Measurements from ENCODE around the gene EPSTI1.
"Not testable (repeated sequence)": the region's sequence is repeated elsewhere in the genome, so short reads cannot be mapped to it uniquely, and the experiment has no call there.

The EPSTI1 gene

GRCh38 chr13:43005460-43006236 is 13.6 kb upstream of the EPSTI1 start:
- FAIRE-seq = no peak

GRCh38 chr13:43003729-43004128 is 11.7 kb upstream of the EPSTI1 start:
- no peak for FAIRE-seq

- no peak for FAIRE-seq
These were observed 11.0 kb upstream of the EPSTI1 start for GRCh38 chr13:43003010-43003409.

DNA sequence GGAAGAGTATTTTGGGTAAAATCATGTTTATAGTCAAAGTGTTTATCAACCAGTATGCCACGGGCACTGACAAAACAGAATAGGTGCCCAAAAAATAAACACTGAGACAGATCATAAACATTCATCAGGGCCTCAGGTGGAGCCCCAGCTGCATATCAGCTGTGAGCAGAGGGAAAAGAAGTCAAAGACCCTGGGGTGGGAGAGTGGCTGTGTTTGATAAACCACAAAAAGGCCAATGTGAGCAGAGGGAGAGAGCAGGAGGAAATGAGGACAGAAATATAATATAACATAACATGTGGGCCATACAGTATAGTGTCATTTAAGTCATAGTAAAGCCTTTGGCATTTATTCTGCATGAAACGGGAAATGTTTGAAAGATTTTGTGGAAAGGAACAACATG is 10.0 kb upstream of the EPSTI1 start:
- no peak for FAIRE-seq

GRCh38 chr13:43000676-43001075 is 8.6 kb upstream of the EPSTI1 start:
- FAIRE-seq = no peak

- no peak for FAIRE-seq
These were observed 7.5 kb upstream of the EPSTI1 start for GRCh38 chr13:42999491-42999890.

DNA sequence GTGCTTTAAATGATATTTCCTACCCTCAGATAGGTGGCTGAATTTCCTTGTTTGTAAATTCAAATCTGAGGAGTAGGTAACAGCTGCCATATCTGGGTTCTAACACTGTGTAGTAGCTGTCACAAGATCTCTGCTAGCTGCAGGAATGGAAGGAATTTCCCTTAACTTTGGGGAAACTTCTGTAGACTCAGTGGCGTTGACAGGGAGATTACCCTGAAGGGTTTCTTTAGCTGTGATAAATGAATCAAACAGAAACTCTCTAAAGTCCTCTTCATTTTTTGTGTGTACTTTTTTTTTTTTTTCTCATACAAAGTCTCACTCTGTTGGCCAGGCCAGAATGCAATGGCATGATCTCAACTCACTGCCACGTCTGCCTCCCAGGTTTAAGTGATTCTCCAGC is 5.3 kb upstream of the EPSTI1 start:
- no peak for FAIRE-seq

GRCh38 chr13:42996584-42996983 is 4.5 kb upstream of the EPSTI1 start:
- no peak for FAIRE-seq

- no peak for FAIRE-seq
These were observed 2.8 kb upstream of the EPSTI1 start for GRCh38 chr13:42994878-42995277.

GRCh38 chr13:42992764-42993122 is 702 bp upstream of the EPSTI1 start:
- FAIRE-seq = no peak

GRCh38 chr13:42991233-42991897 is 676 bp downstream of the EPSTI1 start:
- not testable (repeated sequence) for FAIRE-seq

DNA sequence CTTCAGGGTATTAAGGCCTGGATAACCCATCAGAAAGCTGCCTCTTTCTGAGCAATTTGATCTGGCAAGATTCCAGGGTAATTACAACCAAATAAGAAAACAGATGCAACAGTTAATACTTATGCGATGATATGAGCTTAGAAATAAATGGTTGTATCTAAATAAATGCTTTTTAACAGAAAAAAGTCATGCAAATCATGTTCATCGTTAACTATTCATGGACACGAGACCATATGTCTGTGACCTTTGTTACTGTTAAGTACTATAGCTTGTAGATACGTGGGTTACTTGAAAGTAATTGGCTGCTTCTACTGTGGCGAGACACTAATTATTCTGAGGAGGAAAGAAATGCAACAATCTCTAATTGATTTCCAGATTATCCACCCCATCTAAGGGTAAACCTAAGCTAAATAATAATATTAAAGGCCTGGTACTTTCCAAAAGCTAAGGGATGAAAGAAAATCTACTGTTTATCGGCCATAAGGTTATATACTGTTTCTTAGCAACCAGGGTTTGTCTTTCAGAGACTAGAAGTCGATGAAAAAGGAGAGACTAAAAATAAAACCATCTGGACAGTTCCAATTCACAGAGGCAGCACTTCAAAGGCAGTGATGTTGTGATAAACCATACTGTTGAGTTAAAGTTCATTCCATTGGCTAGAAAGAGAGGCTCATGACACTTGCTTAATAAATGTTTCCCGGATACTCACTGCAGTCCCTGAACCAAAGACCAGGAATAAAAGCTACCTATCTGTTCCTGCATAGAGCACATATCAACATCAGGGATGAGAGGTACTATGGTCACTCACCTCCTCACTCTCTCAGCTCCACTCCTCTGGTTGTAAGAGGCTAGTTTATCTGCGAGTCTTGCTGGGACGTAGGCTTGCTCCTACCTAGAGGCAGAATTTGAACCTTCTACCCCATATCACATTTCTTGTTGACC is 1.5 kb downstream of the EPSTI1 start:
- no peak for FAIRE-seq

GRCh38 chr13:42986176-42986574 is 5.9 kb downstream of the EPSTI1 start:
- FAIRE-seq = no peak

- FAIRE-seq = no peak
These were observed 6.5 kb downstream of the EPSTI1 start for GRCh38 chr13:42985312-42986175.

DNA sequence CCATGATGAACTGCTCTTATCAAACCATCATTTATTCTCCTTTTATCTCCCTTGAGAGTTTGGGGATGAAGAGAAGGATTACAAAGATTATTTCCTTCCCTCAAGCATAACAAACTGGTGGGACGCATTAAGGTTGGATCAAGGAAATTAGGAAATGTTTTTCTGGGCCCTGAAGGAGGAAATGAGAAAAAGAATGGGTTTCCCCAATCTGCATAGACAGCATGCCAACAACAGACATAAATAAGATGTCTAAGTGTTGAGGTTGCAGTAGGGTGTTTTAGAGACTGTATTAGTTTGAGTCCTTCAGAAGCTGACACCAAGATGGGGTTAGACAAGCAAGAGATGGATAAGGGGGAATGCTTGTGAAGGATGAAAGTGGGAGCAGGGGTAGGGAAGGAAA is 7.3 kb downstream of the EPSTI1 start:
- FAIRE-seq = no peak

DNA sequence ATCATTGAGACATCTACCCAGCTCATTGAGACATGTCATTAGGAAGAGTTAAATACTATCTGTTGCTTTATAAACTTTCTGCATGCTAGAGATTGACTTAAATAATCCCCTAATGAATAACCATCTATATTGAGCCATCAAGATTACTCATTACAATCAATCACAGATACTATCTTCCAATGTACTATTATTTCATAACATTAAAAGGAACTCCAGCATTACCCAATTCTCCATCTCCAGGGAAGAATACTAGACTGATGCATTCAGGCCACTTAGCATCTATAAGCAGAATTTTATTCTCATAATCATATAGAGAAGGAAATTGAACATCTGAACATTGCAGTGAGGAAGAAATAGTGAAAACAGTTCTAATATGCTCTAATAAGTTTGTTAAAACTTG is 8.0 kb downstream of the EPSTI1 start:
- no peak for FAIRE-seq

DNA sequence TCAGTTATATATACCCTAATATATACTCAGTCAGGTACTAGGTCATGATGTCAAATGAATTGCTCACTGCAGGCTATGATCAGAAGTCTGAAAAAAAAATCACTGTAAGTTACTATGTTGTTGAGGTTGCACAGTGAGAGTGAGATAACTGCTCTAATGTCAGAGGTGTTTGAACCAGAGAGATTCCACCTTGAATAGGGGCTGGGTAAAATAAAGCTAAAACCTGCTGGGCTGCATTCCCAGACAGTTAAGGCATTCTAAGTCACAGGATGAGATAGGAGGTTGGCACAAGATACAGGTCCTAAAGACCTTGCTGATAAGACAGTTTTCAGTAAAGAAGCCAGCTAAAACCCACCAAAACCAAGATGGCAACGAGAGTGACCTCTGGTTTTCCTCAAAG is 10.2 kb downstream of the EPSTI1 start:
- FAIRE-seq = no peak

DNA sequence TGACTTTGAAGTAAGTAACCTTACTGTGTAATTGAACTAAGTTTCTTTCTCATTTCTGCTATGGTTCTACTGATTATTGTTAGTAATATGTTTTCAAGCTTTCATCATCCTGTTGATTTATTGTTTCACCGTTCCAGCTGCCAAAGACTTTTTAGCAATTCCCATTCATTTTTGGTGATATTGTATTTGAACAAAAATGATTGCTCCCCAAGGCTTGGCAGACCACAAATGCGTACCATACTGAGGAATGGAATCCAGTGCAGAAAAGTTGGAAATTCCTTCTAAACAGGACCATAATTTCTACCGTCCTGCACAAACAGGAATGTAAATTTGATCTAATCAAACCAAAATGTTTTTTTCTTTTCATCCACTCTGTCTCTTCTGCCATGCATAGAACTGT is 10.7 kb downstream of the EPSTI1 start:
- FAIRE-seq = no peak

- FAIRE-seq = no peak
These were observed 14.8 kb downstream of the EPSTI1 start for GRCh38 chr13:42977219-42977659.

DNA sequence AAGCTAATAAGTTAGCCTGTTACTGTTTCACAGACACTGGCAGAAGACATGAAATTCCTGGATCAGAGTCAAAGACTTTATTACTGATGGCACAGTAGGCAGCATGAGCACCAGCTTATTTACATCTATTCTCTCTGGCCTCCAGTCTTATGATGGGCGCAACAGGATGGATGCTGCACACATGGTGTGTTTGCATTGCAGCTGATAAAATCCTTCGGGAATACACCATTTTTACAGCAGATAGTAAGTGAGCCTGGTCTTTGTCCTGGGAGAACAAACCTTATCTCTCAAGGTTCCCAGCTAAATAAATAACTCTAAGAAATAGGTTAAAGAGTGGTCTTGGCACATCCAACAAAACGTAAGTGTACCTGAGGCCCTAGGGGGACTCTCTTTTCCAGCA is 16.0 kb downstream of the EPSTI1 start:
- no peak for FAIRE-seq

- FAIRE-seq = no peak
These were observed 18.5 kb downstream of the EPSTI1 start for GRCh38 chr13:42973581-42973980.

DNA sequence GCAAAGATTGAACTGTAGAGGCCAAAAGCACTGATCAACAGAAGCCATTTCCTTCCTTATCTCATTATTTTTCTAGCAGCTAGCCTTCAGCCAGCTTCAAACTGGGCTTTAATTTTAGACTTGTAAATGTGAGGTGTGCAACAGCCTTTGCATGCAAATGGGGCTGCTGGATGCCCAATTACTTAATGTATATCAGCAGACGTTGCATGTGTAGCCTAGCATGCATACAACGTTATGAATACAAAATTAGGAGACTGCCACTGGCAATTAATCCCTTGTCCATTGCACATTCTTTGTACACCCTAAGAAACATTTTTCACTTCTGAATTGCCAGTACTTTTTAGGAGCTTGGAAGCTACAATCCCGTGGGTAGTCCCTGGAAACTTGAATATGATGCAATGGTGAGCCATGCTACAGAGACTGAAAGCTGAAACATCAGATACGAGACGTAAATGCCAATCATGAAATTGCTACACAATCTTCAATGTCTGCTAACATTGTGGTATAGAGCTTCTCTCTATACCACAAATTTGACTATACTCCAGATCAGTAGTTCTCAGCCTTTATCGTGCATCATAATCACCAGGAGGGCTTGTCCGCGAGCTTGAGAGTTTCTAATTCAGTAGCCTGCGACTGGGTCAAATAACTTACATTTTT is 20.2 kb downstream of the EPSTI1 start:
- FAIRE-seq = no peak
